A673 (cell line): ENCODE results near the gene TMEM150C. TPM values are rescaled to one million over a fixed set of nuclear protein-coding genes. Genes with fewer than 3 reads are reported as not detected.

Source experiments
- BruUV-seq: library from RNA; stranded (reverse); fragments of 400-500 nt; replicated peaks from 2 replicates; lab custom pipeline; 2021; lab: Mats Ljungman, UMichigan
- CTCF ChIA-PET: fragments of 300-600 bp; sonication (Branson Sonifier 250); formaldehyde crosslinking; loops from one replicate; lab custom pipeline; 2022; ENCODE audit warnings: antibody characterized with exemption; lab: Charles Lee
- POLR2A ChIA-PET: fragments of 300-600 bp; sonication (Branson Sonifier 250); formaldehyde crosslinking; loops from one replicate; lab custom pipeline; 2022; ENCODE audit warnings: antibody characterized with exemption; ENCODE audit not compliant: low non-redundant PET; lab: Charles Lee
- DNase-seq: peaks from one replicate; pipeline ENCODE4 v3.0.0-alpha.2; 2015; ENCODE audit warnings: low spot score
- H3K27ac ChIP-seq: fragments of 200-600 bp; sonication (generic); 2 replicates; pipeline ENCODE4 v1.5.1; 2016; ENCODE audit warnings: mixed run types, low read depth, mild to moderate bottlenecking, mixed read lengths, antibody characterized with exemption, low read length; ENCODE audit not compliant: poor library complexity, severe bottlenecking
- H3K27me3 ChIP-seq: fragments of 200-600 bp; sonication (generic); replicated peaks from 2 replicates; pipeline ENCODE4 v1.6.1; 2017; ENCODE audit warnings: mixed run types, low read depth, mild to moderate bottlenecking, mixed read lengths, antibody characterized with exemption, low read length; ENCODE audit not compliant: insufficient read depth, poor library complexity
- H3K36me3 ChIP-seq: fragments of 200-600 bp; sonication (generic); 2 replicates; pipeline ENCODE4 v1.6.1; 2016; ENCODE audit warnings: mixed run types, mild to moderate bottlenecking, mixed read lengths, antibody characterized with exemption, low read length; ENCODE audit not compliant: insufficient read depth, poor library complexity, severe bottlenecking
- H3K4me1 ChIP-seq: fragments of 200-600 bp; sonication (generic); 2 replicates; pipeline ENCODE4 v1.6.1; 2017; ENCODE audit warnings: mixed run types, mild to moderate bottlenecking, mixed read lengths, antibody characterized with exemption, low read length; ENCODE audit not compliant: insufficient read depth, poor library complexity, severe bottlenecking
- H3K4me3 ChIP-seq: fragments of 200-600 bp; sonication (generic); 2 replicates; pipeline ENCODE4 v1.5.1; 2016; ENCODE audit warnings: low read depth, mixed run types, mild to moderate bottlenecking, mixed read lengths, low read length; ENCODE audit not compliant: poor library complexity, severe bottlenecking
- H3K9me3 ChIP-seq: fragments of 200-600 bp; sonication (generic); 2 replicates; pipeline ENCODE4 v1.6.1; 2016; ENCODE audit warnings: mixed run types, low read depth, mild to moderate bottlenecking, mixed read lengths, antibody characterized with exemption, low read length; ENCODE audit not compliant: poor library complexity, severe bottlenecking
- CTCF ChIP-seq: fragments of 300-800, 200-600 bp; sonication (generic); conservative IDR thresholded peaks from 2 replicates; pipeline ENCODE4 v1.5.1; 2017; ENCODE audit warnings: low read depth, mild to moderate bottlenecking, antibody characterized with exemption, low read length, moderate library complexity, mixed read lengths
- EZH2 ChIP-seq: fragments of 200-600 bp; sonication (generic); IDR thresholded peaks from 2 replicates; pipeline ENCODE4 v1.6.1; 2017; ENCODE audit warnings: borderline replicate concordance, low read depth, mild to moderate bottlenecking, mixed read lengths, antibody characterized with exemption, low read length; ENCODE audit not compliant: poor library complexity, severe bottlenecking
- intact Hi-C: fragments of 100-400 bp; cut with micrococcal nuclease; formaldehyde crosslinking; loops from one replicate; pipeline ENCODE4 v1.10.0; 2022; ENCODE audit not compliant: unreplicated experiment
- total RNA-seq: library from RNA; stranded (reverse); gene quantifications from 2 replicates; pipeline ENCODE4 v1.2.3, GENCODE V29; 2021

Gene TMEM150C
- total RNA-seq, 1 experiment from 2014 or later: 0.34 TPM

- H3K36me3 ChIP-seq: no peaks in the 10 kb centered on the region
- DNase-seq: no peak
- intact Hi-C loops: no loop called here
- TF ChIP-seq CTCF (no peak), EZH2 (no peak)
- CTCF ChIA-PET: no interaction called here
- POLR2A ChIA-PET: no interaction called here
- H3K27ac ChIP-seq: no peak overlapping the region
- no peaks in the 10 kb centered on the region for H3K9me3 ChIP-seq
- no peaks in the 10 kb centered on the region for H3K27me3 ChIP-seq
- H3K4me1 ChIP-seq: no peaks in the 10 kb centered on the region
- BruUV-seq: no TSS peak
- H3K4me3 ChIP-seq: no peak overlapping the region
Measured at GRCh38 chr4:82567444-82567843, 5.7 kb upstream of the TMEM150C start.

- Histone ChIP-seq H3K4me1 (no peaks in the 10 kb centered on the region), H3K4me3 (no peak overlapping the region), H3K27me3 (no peaks in the 10 kb centered on the region), H3K36me3 (no peaks in the 10 kb centered on the region), H3K9me3 (no peaks in the 10 kb centered on the region), H3K27ac (no peak overlapping the region)
- no peak for TF ChIP-seq CTCF
- TF ChIP-seq EZH2: no peak
- intact Hi-C loops: no loop called here
- POLR2A ChIA-PET: no interaction called here
- no TSS peak for BruUV-seq
- DNase-seq: no peak
- CTCF ChIA-PET: no interaction called here
Measured at GRCh38 chr4:82562564-82562854, 721 bp upstream of the TMEM150C start.

- no peaks in the 10 kb centered on the region for H3K27me3 ChIP-seq
- ChIA-PET POLR2A (interaction anchor here (0.5 kb wide), 1 partner anchor 132 kb away, joined by 8 read pairs; no protein-coding TSS in a partner anchor), CTCF (no interaction called here)
- BruUV-seq: no TSS peak
- intact Hi-C loops: no loop called here
- H3K4me3 ChIP-seq: peak overlapping the region; percentile 40
- H3K27ac ChIP-seq: no peak overlapping the region
- no peaks in the 10 kb centered on the region for H3K36me3 ChIP-seq
- no peaks in the 10 kb centered on the region for H3K9me3 ChIP-seq
- TF ChIP-seq EZH2 (no peak), CTCF (no peak)
- DNase-seq: no peak
- no peaks in the 10 kb centered on the region for H3K4me1 ChIP-seq
Measured at GRCh38 chr4:82560853-82561785, 669 bp downstream of the TMEM150C start.
